Amniotic epithelial cell (primary cell): ENCODE measurements around the gene KCTD20.
"Not testable (repeated sequence)": the region's sequence is repeated elsewhere in the genome, so short reads cannot be mapped to it uniquely, and the experiment has no call there.

Source experiments
- DNase-seq: peaks from one replicate; pipeline ENCODE4 v3.0.0-alpha.2; 2010; ENCODE audit warnings: low read depth

The KCTD20 gene

GRCh38 chr6:36444470-36444869 lies 1.7 kb downstream of the KCTD20 start:
- peak; percentile 97 for DNase-seq

- peak; percentile 87 for DNase-seq
These were observed 2.8 kb downstream of the KCTD20 start for GRCh38 chr6:36445621-36446020.

- DNase-seq, result not testable (repeated sequence)
These were observed 6.4 kb downstream of the KCTD20 start for GRCh38 chr6:36449173-36449572.

GRCh38 chr6:36452897-36453296 lies 10.1 kb downstream of the KCTD20 start:
- not testable (repeated sequence) for DNase-seq

- no peak for DNase-seq
These were observed 12.8 kb downstream of the KCTD20 start for GRCh38 chr6:36455486-36456027.

- peak; percentile 65 for DNase-seq
These were observed 16.7 kb downstream of the KCTD20 start for GRCh38 chr6:36459501-36459900.

- no peak for DNase-seq
These were observed 18.1 kb downstream of the KCTD20 start for GRCh38 chr6:36460916-36461315.

- no peak for DNase-seq
These were observed 18.8 kb downstream of the KCTD20 start for GRCh38 chr6:36461646-36462045.

- peak; percentile 55 for DNase-seq
These were observed 20.9 kb downstream of the KCTD20 start for GRCh38 chr6:36463676-36464075.

- DNase-seq, result no peak
These were observed 21.4 kb downstream of the KCTD20 start for GRCh38 chr6:36464233-36464632.

GRCh38 chr6:36467625-36468024 lies 24.8 kb downstream of the KCTD20 start:
- no peak for DNase-seq

GRCh38 chr6:36469148-36469661 lies 26.4 kb downstream of the KCTD20 start:
- DNase-seq, result no peak

GRCh38 chr6:36469946-36470345 lies 27.1 kb downstream of the KCTD20 start:
- DNase-seq, result no peak

GRCh38 chr6:36478051-36478526 lies 35.3 kb downstream of the KCTD20 start:
- peak; percentile 82 for DNase-seq

- peak; percentile 70 for DNase-seq
These were observed 36.5 kb downstream of the KCTD20 start for GRCh38 chr6:36479256-36479655.

- not testable (repeated sequence) for DNase-seq
These were observed 40.5 kb downstream of the KCTD20 start for GRCh38 chr6:36483326-36483725.

- no peak for DNase-seq
These were observed 41.9 kb downstream of the KCTD20 start for GRCh38 chr6:36484736-36485135.

GRCh38 chr6:36487698-36488097 lies 44.9 kb downstream of the KCTD20 start:
- peak; percentile 23 for DNase-seq

GRCh38 chr6:36488221-36488620 lies 45.4 kb downstream of the KCTD20 start:
- no peak for DNase-seq

- no peak for DNase-seq
These were observed 46.6 kb downstream of the KCTD20 start for GRCh38 chr6:36489426-36489825.

GRCh38 chr6:36491378-36491965 lies 48.7 kb downstream of the KCTD20 start:
- peak; percentile 43 for DNase-seq

GRCh38 chr6:36492092-36492491 lies 49.3 kb downstream of the KCTD20 start:
- no peak for DNase-seq

GRCh38 chr6:36492621-36493020 lies 49.8 kb downstream of the KCTD20 start:
- DNase-seq, result peak; percentile 56

- no peak for DNase-seq
These were observed 50.5 kb downstream of the KCTD20 start for GRCh38 chr6:36493319-36493718.
